Thyroid gland (tissue), 4 donors: ENCODE data around the gene MAP3K10.

Experiments used
- CTCF ChIP-seq, 6 experiments: fragments of 200-600 bp in 3 of 6; fragments of 450-650 bp in 3 of 6; sonication (generic) in 3 of 6; IDR thresholded peaks; one replicate each; pipeline ENCODE4 v1.5.1; 2016 to 2019; ENCODE audit warnings: antibody characterized with exemption in 6 of 6, mild to moderate bottlenecking in 2 of 6, inconsistent platforms in 1 of 6, moderate library complexity in 1 of 6
- POLR2A ChIP-seq, 2 donors: fragments of 450-650 bp; IDR thresholded peaks; one replicate each; pipeline ENCODE4 v1.6.1; 2017; ENCODE audit warnings: antibody characterized with exemption in 2 of 2, mild to moderate bottlenecking in 2 of 2, moderate library complexity in 1 of 2

GRCh38 chr19:40232949-40233810 lies 42.0 kb downstream of the MAP3K10 start:
- TF ChIP-seq CTCF (IDR thresholded peaks at IDR 0.05) (no peak), POLR2A (IDR thresholded peaks at IDR 0.05) (no peak)
